ENCODE results near the gene SLC47A2. TPM values are rescaled to one million over a fixed set of nuclear protein-coding genes. Genes with fewer than 3 reads are reported as not detected.

Gene SLC47A2
- total RNA-seq: 0.06 and 0.26 TPM in 2 replicates

GRCh38 chr17:19716108-19717030 lies at the start of gene SLC47A2:
SLC47A2 (minus strand) TSS chr17:19716584; CDS start chr17:19716555, 29 bp downstream.

GRCh38 chr17:19747829-19748806 lies 31.7 kb upstream of the SLC47A2 start, which contains the start of gene ALDH3A1:
ALDH3A1 (minus strand) TSS chr17:19748298; CDS start chr17:19745129, 3,169 bp downstream.

GRCh38 chr17:19648475-19649273 lies 67.7 kb downstream of the SLC47A2 start, which contains the start of gene ALDH3A2:
ALDH3A2 (plus strand) TSS chr17:19648751; CDS start chr17:19648972, 221 bp downstream.

Other genes with a start within 250 kb of the SLC47A2 start
- gene SLC47A1, start 182.7 kb downstream of the SLC47A2 start, total RNA-seq: 1.5 and 3.4 TPM in 2 replicates
- 101 and 124 TPM in 2 replicates for gene ALDH3A2, start 67.8 kb downstream of the SLC47A2 start, total RNA-seq
- gene ALDH3A1, start 31.7 kb upstream of the SLC47A2 start, total RNA-seq: 1.1 and 2.7 TPM in 2 replicates
- gene ULK2, start 151.4 kb upstream of the SLC47A2 start, total RNA-seq: 22.9 and 37.4 TPM in 2 replicates

Data from aortic smooth muscle cell (primary cell).